GM19467 (cell line): ENCODE data around the gene EFNB2.

Experiments used
- ATAC-seq: cut with Tn5 transposase; IDR thresholded peaks from one replicate; pipeline ENCODE4 v1.9.1; 2021; ENCODE audit warnings: mild to moderate bottlenecking, moderate library complexity; ENCODE audit not compliant: unreplicated experiment

EFNB2 gene

GRCh38 chr13:106535552-106536243 is at the start of gene EFNB2:
Gene EFNB2, minus strand, starts transcription at chr13:106535662. Its CDS starts 698 bp downstream, at chr13:106534964.
- ATAC-seq = peak; percentile 96

- no peak for ATAC-seq
Observed at GRCh38 chr13:106581225-106581624, 45.8 kb upstream of the EFNB2 start.

- no peak for ATAC-seq
Observed at GRCh38 chr13:106575896-106576295, 40.4 kb upstream of the EFNB2 start.

GRCh38 chr13:106573868-106574267 is 38.4 kb upstream of the EFNB2 start:
- no peak for ATAC-seq

- no peak for ATAC-seq
Observed at GRCh38 chr13:106573284-106573846, 37.9 kb upstream of the EFNB2 start.

- no peak for ATAC-seq
Observed at GRCh38 chr13:106570299-106570852, 34.9 kb upstream of the EFNB2 start.

GRCh38 chr13:106569233-106570095 is 34.0 kb upstream of the EFNB2 start:
- no peak for ATAC-seq

GRCh38 chr13:106568299-106569003 is 33.0 kb upstream of the EFNB2 start:
- peak; percentile 33 for ATAC-seq

GRCh38 chr13:106567474-106568298 is 32.2 kb upstream of the EFNB2 start, which contains the start of gene ARGLU1:
Gene ARGLU1, minus strand, starts transcription at chr13:106568137. Its CDS starts 218 bp downstream, at chr13:106567919.
- peak; percentile 71 for ATAC-seq

- ATAC-seq = peak; percentile 45
Observed at GRCh38 chr13:106566641-106567473, 31.4 kb upstream of the EFNB2 start.

GRCh38 chr13:106565127-106565775 is 29.8 kb upstream of the EFNB2 start:
- no peak for ATAC-seq

- no peak for ATAC-seq
Observed at GRCh38 chr13:106562301-106562700, 26.8 kb upstream of the EFNB2 start.

GRCh38 chr13:106561551-106562170 is 26.2 kb upstream of the EFNB2 start:
- ATAC-seq = peak; percentile 73

- ATAC-seq = no peak
Observed at GRCh38 chr13:106560821-106561220, 25.4 kb upstream of the EFNB2 start.

- ATAC-seq = no peak
Observed at GRCh38 chr13:106558527-106558926, 23.1 kb upstream of the EFNB2 start.

GRCh38 chr13:106555631-106556328 is 20.3 kb upstream of the EFNB2 start:
- no peak for ATAC-seq

- no peak for ATAC-seq
Observed at GRCh38 chr13:106551751-106552150, 16.3 kb upstream of the EFNB2 start.
